HG02840 (cell line): ENCODE data around the gene ATXN10.
"Not testable (repeated sequence)": the region's sequence is repeated elsewhere in the genome, so short reads cannot be mapped to it uniquely, and the experiment has no call there.

Experiments used
- ATAC-seq: cut with Tn5 transposase; IDR thresholded peaks from one replicate; pipeline ENCODE4 v1.9.1; 2021; ENCODE audit warnings: mild to moderate bottlenecking, moderate library complexity, moderate number of reproducible peaks; ENCODE audit not compliant: unreplicated experiment, low FRiP score

Gene ATXN10

GRCh38 chr22:45704648-45705047 lies 33.0 kb downstream of the ATXN10 start:
- ATAC-seq: no peak

DNA sequence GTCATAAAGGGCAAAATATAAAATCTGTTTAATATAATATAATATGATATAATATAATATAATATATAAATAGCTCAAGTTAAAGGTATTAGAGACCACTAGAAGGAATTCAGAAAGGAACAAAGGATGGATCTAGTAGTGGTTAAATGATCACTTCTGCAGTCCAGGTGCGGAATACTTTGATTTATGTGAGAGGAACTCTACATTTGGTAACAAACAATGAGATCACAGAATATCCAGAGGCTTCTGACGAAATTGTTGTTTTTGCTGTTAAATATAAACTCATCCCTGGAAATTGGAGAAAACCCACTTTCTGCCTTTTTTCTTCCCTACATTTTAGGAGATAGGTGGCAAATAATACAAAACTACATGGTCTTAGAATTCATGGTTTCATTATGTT lies 36.0 kb downstream of the ATXN10 start:
- ATAC-seq: no peak

DNA sequence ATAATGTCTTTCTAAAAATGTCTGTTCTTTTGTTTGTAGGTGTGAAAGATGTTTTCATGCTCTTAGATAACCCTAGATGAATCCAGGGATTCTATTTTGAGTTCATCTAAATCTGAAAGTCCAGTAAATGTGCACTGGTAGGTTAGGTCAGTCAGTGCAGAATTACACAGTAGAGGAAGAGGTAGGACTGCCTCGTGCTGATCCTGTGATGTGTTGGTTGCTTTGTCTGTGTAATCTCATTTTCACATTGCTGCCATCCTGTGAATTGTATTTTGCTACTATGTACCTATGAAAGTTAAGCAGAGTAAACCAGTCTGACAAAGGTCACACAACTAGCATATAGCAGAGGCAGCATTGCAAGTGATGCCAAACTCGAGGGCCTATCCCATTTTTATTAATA lies 36.5 kb downstream of the ATXN10 start:
- ATAC-seq: no peak

DNA sequence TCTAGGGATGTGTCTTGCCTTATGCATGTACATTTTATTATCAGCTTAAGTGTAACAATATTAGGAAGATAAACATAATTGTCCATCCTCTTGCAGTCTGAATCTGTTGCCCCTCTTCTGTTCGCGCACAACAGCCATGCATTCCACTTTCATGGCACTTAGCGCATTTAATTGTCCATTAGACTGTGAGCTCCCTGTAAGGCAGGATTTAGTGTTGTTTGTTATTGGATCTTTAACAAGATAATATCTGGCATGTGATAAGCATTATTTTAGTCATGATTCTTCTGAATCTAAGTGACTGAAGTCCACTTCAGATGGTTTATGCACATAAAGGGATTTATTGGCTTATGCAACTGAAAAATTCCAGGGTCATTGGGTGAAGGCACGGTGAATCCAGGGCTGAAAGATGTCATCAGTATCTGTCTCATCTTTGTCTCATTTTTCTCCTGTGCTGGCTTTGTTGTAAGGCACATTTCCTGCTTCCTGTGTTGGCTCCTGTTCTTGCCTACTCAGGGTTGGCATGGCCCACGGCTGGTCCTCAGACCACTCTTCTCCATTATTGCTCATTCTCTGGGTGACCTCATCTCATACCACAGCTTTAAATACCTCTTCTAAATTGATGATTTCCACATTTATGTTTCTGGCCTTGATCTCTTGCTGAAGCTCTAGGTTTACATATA lies 37.6 kb downstream of the ATXN10 start:
- no peak for ATAC-seq

DNA sequence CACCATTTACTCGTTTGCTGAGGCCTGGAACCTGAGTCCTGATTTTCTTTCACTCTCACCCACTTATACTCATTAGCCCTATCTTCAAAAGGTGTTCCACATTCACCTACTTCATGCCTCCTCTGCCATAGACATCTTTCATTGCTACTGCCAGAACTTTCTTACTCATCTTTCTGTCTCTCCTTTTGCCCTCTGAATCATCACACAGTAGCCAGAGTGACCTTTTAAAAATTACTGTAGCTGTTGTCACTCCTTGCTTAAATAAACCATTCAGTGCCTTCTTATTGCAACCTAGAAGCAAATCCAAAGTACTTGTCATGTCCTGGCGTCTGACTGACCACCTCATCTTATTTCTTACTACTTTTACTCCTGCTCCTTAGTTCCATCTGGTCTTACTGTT lies 38.2 kb downstream of the ATXN10 start:
- ATAC-seq: no peak

- no peak for ATAC-seq
Measured at GRCh38 chr22:45710469-45710868, 38.8 kb downstream of the ATXN10 start.

DNA sequence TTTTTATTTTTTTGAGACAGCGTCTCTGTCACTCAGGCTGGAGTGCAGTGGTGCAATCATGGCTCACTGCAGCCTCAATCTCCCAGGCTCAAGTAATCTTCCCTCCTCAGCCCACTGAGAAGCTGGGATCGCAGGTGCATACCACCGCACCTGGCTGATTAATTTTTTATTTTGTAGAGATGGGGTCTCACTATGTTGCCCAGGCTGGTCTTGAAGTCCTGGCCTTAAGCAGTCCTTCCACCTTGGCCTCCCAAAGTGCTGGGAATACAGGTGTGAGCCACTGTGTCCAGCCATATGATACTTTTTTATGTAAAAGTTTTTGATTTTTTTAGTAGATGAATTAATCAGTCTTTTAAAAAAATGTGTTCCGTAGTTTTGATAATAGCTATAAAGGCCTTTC lies 42.8 kb downstream of the ATXN10 start:
- not testable (repeated sequence) for ATAC-seq

DNA sequence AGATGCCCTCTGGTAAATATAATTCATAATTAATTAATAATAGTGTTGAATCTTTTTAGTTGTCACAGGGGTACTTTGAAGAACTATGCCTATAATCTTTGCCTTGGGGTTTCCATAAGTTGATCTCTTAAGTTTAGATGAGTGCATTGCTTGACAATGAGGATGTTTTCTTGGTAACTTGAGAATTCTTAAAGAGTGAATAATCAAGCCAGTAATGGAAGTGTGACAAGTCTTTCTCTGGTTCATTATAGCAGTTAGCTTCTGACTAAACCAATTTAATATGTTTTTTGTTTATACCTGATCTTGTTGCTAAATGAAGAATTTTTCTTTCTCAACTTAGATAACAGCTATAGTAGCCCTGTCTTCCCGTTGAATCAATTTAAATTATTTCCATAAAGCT lies 46.2 kb downstream of the ATXN10 start:
- ATAC-seq: no peak

DNA sequence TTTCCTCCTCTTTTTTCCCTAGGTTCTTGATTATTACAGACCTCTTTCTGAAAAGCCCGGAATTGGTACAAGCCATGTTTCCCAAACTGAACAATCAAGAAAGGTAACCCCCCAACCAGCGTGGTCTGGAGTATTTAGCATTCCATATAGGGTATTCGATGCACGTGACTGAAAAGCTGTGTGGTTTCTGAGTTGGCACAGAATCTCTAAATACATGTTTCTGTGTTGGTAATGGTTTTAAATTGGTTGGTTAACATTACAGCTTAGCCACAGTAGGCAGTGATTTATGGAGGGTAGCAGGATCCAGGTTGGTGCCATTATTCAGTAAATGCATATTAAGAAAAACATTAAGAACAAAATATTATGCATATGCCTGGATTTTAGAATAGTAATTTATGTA lies 46.8 kb downstream of the ATXN10 start:
- no peak for ATAC-seq

GRCh38 chr22:45720839-45721378 lies 49.3 kb downstream of the ATXN10 start:
- ATAC-seq: no peak

DNA sequence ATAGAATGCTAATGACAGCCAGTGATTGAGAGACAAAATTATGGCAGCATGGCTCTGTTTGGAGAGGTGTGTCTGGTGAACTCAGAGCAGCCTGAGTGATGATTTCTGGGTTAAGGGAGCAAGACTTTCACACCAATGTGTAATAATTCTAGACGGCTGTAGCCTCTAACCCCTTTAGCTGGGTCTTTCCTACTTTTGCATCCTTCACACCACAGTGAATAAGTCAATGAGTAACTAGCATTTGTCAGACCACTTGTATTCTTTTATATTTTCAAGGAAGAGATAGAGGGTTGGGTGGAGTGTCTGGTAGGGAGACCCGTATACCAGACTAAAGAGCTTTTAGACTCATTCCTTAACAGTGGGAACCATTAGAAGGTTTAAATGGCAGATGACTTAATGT lies 50.4 kb downstream of the ATXN10 start:
- ATAC-seq: no peak

GRCh38 chr22:45726081-45726480 lies 54.4 kb downstream of the ATXN10 start:
- no peak for ATAC-seq

GRCh38 chr22:45731041-45731797 lies 59.6 kb downstream of the ATXN10 start:
- ATAC-seq: no peak

GRCh38 chr22:45731798-45732495 lies 60.3 kb downstream of the ATXN10 start:
- no peak for ATAC-seq

- ATAC-seq: no peak
Measured at GRCh38 chr22:45735273-45735672, 63.6 kb downstream of the ATXN10 start.

GRCh38 chr22:45738206-45738605 lies 66.6 kb downstream of the ATXN10 start:
- ATAC-seq: no peak

DNA sequence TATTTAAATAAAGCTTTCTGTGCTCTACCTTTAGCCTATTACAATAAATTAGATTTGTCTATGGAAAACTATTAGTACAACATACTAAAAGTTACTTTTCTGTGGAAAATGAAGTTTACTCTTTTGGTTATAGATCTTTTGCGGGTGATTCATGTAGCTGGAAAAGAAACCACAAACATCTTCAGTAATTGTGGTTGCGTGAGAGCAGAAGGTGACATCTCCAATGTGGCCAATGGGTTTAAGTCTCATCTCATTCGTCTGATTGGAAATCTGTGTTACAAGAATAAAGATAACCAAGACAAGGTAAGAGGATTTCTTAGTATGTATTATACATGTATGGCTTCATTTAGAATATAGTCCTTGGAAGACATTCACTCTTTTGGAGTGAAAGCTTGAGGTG lies 68.6 kb downstream of the ATXN10 start:
- ATAC-seq: no peak

DNA sequence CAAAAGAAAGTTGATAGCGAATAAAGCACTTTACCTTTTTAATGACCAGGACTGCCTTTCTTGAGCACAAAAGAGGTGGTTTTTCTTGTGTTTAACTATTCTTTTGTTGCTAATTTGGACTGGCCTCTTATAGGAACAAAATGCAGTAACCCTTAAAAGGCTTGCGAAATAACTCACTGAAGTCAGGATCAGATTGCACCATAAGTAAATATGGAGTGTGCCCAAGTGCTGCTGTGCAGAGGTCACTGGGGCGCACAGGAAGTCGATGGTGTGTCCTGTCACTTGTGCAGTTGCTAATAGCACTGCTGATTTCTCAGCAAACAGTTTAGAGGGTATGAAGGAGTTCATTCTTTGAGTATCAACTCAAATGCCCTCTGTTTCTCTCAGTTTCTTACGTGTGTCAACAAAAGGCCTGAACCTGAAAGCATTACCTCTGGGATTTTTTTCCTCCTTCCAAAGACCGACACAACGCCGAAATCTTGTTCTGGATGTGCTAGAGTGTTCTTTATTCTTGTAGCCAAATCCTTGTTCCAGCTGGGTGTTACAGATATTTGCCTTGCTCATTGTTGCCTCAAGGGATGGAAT lies 71.3 kb downstream of the ATXN10 start:
- ATAC-seq: no peak

- ATAC-seq: no peak
Measured at GRCh38 chr22:45743687-45744086, 72.1 kb downstream of the ATXN10 start.

DNA sequence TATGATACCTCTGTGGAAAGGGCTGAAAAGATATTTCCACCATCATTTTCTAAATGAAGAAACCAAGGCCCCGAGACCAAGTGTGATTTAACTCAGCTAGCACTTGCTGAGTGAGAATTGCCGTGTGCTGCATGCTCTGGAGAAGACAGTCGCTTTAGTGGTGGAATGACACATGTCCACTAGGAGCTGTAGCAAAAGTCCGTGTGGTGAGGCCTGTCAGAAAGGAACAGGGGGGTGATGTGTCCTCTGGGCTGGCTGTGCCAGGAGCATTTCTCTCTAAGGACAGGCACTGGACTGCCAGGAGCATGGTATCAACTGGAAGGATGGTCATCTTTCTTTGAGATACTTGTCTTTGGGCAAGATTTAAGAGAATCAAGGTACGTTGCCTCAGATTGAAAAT lies 72.8 kb downstream of the ATXN10 start:
- ATAC-seq: no peak

DNA sequence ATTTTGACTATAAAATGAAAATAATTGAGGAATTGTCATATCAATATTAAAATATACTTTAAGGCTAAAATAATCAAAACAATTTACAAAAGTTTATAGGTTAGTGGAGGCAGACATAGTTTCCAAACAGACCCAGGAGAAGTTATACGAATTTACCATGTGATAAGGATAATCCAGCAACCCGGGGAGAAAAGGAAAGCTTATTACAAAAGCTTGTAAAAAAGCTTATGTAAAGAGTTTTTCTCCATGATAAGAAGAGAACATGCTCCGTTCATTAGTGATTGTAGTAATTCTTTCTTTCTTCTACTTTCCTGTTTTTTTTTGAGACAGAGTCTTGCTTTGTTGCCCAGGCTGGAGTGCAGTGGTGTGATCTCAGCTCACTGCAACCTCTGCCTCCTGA lies 79.0 kb downstream of the ATXN10 start:
- no peak for ATAC-seq
